GDM1 (cell line): ENCODE measurements around the gene ZNF519.
A peak's percentile ranks its signal among the peaks of the same experiment; 100 is the strongest.
"Not testable (repeated sequence)": the region's sequence is repeated elsewhere in the genome, so short reads cannot be mapped to it uniquely, and the experiment has no call there.

Source experiments
- DNase-seq: peaks from one replicate; lab custom pipeline; 2025; lab: John Stamatoyannopoulos, UW

The ZNF519 gene

DNA sequence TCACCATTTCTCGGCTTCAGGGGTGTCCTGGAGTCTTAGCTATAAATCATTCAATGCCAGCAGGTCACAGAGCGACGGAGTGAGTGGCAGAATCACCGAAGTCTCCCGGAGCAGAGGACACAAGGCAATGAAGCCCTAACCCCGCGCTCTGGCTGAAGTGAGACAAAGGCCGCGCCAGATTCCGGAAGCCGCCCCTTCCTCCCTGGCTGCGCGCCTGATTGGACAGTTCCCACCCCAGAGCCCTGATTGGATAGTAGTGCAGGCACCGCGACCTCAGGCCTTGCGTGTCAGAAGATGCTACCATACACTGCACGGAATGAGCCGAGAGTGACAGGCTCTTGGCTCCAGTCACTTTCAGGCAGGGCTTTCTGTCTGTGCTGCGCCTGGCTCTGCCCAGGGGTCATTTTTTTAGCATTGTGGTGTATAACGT lies at the start of gene ZNF519:
TSS of gene ZNF519 (minus strand) at position 165 of the 430 bp plus-strand sequence. CDS start at position 7, 158 bp downstream.
- DNase-seq = peak; percentile 91

DNA sequence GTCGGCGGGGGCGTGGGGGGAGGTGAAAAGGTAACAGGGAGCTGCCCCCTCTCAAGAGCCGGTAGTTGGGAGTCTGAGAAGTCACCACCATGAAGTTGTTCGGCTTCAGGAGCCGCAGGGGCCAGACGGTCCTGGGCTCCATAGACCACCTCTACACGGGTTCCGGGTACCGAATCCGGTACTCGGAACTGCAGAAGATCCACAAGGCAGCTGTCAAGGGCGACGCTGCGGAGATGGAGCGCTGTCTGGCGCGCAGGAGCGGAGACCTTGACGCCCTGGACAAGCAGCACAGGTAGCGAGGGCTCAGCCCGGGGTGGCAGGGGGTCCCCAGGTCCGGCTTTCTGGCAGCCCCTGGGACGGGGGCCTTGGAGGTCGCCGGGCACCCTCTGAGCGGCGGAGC lies 47.1 kb upstream of the ZNF519 start:
- DNase-seq = no peak

DNA sequence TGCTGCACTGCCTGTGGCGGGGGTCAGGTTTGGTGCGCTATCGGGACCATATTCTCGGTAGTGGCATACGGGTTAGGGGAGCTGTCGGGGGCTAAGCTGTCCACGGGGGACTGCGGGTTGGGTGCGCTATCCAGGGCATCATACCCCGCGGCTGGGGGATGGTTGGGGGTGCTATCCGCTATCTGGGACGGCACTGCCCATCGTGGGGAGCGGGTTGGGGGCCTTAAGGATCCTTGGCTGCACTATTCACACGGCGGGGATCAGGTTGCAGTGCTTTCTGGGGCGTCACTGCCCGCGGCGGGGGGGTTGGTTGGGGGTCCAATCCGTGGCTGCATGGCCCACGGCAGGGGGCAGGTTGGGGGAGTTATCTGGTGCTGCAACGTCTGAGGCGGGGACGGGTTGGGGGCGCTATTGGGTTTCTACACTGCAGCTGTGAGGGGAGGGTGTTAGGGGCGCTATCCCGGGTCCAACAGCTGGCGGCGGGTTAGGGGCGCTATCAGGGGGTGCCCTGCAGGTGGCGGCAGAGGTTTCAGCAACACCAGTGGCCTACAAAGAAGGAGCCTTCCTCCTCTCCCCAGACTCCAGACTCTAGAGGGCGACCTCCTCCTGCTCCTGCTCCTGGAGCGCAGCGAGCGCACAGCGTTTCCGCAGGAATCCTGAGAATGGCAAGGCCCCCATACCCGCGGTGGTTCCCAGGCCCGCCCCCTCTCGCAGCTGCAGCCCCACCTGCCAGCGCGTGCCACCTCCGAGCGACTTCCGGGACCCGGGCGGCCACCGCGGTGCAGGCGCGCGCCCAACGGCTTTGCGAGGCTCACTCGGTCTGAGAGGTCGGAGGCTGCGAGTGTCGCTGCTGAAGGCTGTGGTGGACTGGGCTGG lies 46.3 kb upstream of the ZNF519 start:
- peak; percentile 32 for DNase-seq

DNA sequence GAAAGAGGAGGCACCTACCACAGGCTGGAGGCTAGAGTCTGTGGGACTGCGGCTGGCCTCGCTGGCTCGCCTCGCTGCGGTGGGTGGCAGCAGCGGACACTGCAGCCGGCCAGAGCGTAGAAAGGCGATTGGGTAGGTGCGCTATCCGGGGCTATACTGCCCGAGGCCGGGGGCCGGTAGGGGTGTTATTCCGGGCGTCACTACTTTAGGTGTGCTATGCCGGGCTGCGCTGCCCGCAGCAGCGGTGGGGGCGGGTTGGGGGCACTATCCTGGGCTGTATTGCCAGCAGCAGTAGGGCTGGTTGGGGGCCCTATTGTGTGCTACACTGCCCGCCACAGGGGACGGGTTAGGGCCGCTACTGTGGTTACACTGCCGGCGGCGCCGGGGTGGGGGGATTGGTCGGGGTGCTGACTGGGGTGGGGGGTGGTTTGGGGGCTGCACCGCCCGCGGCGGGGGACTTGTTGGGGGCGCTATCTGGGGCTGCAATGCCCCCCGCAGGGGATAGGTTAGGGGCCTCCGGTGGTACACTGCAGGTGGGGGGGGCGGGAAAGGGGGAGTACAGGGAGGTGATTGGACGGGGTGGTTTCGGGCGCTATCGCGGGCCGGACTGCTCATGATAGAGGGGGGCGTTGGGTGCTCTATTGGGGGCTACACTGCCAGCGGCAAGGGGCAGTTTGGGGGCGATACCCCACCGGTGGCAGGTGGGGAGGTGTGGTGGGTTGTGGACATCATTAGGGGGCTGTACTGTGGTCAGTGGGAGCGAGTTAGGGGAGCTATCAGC lies 45.5 kb upstream of the ZNF519 start:
- not testable (repeated sequence) for DNase-seq

DNA sequence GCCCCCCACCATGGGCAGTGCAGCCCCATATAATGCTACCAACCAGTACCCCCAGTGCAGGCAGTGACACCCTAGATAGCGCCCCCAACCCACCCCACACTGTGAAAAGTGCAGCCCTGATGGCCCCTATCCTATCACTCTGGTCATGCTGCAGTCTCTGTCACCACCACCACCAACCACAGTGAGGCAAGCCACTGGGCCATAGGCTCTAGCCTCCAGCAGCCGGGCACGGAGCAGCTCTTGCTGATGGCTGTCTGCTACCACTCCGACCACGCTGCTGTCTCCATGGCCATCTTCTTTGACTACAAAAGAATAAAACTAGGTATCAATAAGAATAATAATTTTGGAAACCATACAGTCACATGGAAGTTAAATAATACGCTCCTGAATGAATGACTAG lies 43.2 kb upstream of the ZNF519 start:
- not testable (repeated sequence) for DNase-seq

DNA sequence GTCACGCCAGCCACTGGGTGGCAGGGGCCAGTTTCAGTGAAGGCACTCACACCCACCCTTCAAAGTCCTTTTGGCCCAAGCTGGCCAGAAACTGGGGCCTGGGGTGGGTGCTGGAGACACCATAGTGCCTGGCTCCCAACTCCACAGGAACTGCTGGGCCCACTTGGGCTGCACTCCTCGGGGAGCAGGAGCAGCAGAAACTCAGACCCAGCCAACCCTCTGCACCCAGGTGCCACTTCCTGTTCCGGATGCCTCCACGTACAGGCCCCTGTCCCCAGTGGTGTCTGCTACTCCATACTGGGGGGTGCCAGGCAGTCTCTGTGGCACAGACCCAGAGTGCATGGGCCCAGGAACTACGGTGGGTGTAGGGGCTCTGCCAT lies 42.5 kb upstream of the ZNF519 start:
- DNase-seq = no peak

DNA sequence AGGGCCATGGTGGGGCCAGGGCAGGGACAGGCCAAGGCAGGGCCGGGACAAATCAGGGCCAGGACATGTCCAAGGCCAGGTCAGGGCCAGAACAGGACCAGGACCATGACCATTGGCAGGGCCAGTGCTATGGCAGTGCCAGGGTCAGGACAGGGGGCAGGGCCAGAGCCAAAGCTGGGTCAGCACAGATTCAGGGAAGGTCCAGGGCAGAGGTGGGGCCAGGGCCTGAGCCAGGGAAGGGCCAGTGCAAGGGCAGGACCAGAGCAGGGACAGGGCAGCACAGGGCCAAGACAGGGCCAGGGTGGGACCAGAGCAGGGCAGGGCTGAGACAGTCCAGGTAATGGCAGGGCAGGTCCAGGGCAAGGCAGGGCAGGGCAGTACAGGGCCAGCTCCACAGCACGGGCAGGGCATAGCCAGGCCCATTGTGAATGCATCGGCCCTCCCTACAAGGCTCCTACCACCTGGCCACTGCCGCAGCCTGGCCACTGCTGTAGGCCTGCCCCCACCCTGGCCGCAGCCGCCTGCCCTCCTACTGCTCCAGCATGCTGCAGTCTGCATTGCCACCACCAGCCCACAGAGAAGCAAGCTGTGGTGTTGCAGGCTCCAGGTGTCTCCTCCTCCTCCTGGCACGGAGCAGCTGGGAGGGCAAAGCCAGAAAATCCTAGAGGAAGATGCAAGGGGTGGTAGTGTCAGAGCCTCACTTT lies 41.9 kb upstream of the ZNF519 start:
- DNase-seq = not testable (repeated sequence)

DNA sequence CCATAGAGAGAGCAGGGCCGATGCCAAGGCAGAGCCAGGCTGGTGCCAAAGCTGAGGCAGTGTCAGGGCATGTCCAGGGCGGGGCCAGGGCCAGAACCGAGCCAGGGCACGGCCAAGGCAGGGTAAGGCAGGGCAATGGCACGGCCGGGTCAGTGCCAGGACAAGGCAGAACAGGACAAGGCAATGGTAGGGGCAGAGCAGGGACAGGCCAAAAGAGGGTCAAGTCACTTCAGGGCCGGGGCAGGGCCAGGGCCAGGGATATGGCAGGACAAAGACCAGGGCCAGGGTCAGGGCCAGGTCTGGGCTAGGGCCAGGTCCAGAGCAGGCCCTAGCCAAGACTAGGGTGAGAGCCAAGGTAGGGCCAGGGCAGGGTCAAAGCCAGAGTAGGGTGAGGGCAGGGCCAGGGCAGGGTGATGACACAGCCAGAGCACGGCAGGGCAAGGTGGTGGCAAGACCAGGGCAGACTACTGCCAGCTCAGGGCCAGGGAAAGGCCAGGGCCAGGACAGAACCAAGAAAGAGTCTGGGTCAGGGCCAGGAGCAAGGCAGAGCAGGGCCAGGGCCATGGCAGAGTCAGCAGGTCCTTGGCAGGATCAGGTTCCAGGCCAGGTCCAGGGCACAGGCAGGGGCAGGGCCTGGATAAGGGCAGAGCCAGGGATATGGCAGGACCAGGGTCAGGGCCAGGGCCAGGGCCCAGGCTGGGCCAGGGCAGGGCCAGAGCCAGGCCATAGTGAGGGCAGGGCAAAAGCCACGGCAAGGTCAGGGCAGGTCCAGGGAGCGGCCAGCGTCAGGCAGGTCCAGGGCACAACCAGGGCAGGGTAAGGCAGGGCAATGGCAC lies 41.1 kb upstream of the ZNF519 start:
- not testable (repeated sequence) for DNase-seq

DNA sequence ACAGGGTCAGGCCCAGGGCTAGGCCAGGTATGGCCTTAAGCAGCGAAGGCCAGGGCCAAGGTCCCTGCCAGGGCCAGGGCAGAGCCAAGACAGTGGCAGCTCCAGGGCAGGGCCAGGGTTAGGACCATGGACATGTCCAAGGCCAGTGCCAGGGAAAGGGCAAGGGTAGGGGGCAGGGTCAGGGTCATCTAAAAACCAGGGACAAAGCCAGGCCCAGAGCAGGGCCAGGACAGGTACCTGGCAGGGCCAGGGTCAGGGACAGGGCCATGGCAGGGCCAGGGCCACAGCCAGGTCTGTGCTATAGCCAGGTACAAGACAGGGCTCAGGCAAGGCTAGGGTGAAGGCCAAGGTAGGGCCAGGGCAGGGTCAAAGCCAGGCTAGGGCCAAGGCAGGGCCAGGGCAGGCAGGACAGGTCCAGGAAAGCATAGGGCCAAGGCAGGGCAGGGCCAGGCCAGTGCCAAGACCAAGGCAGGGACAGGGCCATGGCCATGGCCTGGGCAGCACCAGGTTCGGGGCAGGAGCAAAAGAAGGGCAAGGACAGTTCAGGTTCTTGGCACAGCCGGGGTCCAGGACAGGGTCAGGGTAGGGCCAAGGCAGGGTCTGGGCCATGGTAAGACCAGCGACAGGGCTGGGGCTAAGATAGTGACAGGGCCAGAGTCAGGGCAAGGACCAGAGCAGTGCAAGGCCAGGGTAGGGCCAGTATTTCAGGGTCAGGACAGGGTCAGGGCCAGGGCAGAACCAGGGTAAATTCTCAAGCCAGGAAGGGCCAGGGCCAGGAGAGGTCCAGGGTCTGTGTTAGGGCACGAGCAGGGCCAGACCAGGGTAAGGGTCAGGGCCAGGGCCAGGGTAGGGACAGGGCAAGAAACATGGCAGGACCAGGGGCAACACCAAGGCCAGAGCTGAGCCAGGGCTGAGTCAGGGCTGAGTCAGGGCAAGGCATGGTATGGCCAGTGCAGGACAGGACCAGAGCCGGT lies 40.2 kb upstream of the ZNF519 start:
- DNase-seq = not testable (repeated sequence)

DNA sequence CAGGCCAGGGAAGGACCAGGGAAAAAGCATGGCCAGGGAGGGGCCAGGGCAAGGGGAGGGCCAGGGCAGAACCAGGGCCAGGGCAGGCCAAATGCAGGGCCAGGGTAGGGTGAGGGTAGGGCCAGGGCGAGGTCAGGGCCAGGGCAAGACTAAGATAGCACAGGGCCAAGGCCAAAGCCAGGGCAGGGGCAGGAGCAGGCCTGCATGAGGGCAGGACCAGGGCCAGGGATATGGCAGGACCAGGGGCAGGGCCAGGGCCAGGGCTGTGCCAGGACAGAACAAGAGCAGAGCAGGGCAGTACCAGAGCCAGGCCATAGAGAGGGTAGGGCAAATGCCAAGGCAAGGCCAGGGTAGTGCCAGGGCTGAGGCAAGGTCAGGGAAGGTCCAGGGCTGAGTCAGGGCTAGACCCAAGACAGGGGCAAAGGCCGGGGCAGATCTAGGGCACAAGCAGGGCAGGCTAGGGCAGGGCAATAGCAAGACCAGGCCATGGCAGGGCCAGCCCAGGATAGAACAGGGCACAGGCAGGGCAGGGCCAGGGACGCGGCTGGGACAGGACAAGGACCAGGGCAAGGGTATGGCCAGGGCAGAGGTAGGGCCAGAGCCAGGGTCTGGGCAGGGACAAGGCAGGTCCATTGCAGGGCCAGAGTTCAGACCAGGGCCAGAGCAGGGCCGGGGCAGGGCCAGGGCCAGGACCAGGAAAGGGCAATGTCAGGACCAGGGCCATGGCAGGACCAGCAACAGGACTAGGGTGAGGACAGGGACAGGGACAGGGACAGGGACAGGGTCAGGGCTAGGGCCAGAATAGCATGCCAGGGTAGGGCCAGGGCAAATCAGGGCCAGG lies 39.3 kb upstream of the ZNF519 start:
- DNase-seq = not testable (repeated sequence)

DNA sequence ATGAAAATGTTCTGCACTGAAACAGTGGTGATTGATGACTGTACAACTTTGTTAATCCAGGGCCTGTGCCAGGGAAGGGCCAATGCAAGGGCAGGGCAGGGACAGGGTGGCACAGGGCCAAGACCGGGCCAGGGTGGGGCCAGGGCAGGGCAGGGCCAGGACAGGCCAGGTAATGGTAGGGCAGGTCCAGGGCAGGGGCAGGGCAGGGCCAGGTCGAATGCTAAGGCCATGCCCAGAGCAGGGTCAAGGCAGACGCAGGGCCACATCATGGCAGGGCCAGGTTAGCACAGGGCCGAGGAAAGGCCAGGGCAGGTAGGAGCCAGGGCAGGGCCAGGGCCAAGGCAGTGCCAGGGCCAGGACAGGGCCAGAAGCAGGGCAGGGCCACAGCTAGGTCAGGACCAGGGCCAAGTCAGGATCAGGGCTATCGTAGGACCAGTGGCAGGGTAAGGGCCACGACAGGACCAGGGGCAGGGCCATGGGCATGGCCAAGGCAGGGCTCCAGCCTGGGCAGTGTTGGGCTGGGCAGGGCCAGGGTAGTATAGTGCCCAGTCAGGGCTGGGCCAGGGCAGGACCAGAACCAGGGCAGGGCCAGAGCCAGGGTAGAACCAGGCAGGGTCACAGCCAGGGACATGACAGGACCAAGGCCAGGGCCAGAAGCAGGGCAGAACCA lies 38.3 kb upstream of the ZNF519 start:
- DNase-seq = not testable (repeated sequence)

DNA sequence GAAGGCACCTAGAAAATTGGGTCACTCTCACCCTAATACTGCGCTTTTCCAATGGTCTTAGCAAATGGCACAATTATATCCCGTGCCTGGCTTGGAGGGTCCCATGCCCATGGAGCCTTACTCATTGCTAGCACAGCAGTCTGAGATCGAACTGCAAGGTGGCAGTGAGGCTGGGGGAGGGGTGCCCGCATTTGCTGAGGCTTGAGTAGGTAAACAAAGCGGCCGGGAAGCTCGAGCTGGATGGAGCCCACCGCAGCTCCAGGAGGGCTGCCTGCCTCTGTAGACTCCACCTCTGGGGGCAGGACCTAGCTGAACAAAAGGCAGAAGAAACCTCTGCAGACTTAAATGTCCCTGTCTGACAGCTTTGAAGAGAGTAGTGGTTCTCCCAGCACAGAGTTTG lies 30.7 kb upstream of the ZNF519 start:
- DNase-seq = not testable (repeated sequence)

DNA sequence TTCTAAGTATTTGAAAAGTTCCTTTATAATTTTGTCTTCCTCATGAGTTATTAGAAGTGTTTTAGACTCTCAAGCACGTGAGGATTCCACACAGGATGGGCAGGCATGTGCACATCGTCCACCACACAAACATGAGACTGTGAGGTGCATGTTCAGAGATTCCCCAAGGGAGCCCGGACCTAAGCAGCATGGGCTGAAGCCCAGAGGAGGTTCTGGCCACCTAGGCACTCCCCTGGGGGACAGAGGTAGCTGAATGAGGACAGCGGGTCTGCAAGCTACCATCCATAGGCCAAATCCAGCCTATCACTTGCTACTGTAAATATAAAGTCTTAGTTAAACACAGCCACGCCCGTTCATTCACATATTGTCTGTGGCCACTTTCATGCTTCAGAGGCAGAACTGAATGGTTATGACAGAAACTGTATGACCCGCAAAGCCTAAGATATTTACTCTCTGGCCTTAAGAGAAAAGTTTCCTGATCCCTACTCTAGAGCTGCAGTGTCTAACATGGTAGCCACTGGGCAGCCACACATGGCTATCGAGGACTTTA lies 19.4 kb upstream of the ZNF519 start:
- DNase-seq = not testable (repeated sequence)

DNA sequence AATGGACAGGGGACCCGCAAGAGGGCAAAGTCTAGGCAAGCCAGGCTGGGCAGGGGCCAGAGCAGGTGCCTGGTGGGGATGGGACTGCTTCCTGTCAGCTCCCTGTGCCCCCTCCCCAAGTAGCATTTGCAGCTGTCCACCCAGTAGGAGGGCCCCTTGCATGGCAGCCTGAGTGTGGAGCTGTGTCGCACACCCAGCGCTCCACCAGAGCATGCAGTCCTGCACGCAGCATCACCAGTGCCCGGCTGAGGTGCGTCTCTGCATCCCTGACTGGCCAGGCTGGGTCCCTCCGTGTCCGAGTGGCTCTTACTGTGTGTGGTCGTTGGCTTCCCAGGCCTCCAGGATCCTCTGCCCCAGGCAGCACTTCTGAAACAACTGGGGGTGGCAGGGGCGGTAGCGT lies 18.5 kb upstream of the ZNF519 start:
- not testable (repeated sequence) for DNase-seq

DNA sequence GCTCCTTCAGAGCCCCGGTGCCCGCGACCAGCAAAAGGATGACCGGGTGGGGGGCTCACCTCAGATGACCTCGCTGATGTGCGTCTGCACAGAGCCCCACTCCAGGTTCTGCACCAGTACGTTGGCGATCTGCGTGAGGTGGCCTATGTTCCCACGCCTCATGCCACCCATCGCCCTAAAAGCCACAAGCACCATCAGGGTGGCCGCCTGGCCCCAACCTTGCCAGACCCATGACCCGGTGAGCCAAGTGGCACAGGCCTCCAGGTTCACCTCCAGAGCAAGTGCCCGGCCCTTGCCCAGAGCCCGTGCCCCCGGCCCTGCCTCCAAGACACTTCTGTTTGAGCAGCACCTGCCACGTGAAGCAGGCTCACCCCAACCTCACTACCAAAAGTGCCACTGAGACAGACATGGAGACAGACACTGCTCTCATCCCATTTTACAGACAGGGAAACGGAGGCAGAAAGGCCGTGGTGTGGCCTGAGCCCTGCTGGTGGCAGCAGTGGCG lies 17.7 kb upstream of the ZNF519 start:
- DNase-seq = not testable (repeated sequence)

DNA sequence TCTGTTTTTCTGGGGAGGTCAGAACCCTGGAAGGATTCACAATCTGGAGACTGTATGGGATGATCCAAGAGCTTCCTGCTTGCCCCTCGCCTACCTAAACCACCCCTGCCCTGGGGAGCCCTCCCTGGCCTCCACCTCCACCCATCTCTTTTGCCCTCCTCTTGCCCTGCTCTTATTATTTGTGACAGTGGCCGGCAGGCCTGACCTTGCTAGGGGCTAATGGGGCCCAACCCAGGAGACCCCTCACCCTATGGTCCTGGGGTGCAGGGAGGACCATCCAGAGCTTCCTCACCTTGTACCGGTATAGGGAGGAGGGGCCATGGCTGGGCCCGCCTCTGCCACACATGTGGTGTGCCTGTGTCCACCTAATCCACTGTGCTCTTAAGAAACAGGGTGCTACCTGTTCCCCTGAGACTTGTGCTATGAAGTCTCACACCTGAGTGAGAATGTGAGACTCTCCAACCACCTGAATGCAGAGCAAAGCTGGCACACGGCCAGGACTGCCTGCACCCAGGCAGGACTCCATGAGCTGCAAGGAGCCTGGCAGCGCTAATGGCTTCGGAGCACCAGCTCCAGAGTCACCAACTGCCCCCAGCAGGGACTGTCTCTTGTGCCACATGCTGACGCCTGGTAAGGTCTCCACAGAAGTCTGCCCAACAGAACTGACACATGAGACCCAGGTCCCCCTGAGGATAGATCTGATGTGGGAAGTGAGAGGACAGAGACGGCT lies 17.1 kb upstream of the ZNF519 start:
- DNase-seq = not testable (repeated sequence)
